Naive B cell (primary cell): ENCODE results near the gene GSK3A. TPM values are rescaled to one million over a fixed set of nuclear protein-coding genes. Genes with fewer than 3 reads are reported as not detected.
A peak's percentile ranks its signal among the peaks of the same experiment; 100 is the strongest.
"Not testable (repeated sequence)": the region's sequence is repeated elsewhere in the genome, so short reads cannot be mapped to it uniquely, and the experiment has no call there.

Experiments used
- ATAC-seq, 2 donors: fragments of 150-1000 bp; cut with Tn5 transposase; 2 replicates each; pipeline ENCODE4 v1.10.0; 2021; ENCODE audit warnings: low read depth in 2 of 2, mild to moderate bottlenecking in 2 of 2, moderate library complexity in 2 of 2
- DNase-seq: peaks from one replicate; pipeline ENCODE4 v3.0.0; 2022
- H3K27ac Mint-ChIP-seq, 6 donors: one replicate each; pipeline ENCODE4 v1.8.0; 2020 to 2022; ENCODE audit warnings: mild to moderate bottlenecking in 6 of 6, mixed read lengths in 6 of 6, moderate library complexity in 5 of 6, inconsistent platforms in 2 of 6
- H3K27me3 Mint-ChIP-seq, 3 donors: one replicate each; pipeline ENCODE4 v1.8.0; 2021 to 2022; ENCODE audit warnings: mixed read lengths in 3 of 3, mild to moderate bottlenecking in 1 of 3
- H3K36me3 Mint-ChIP-seq, 2 donors: one replicate each; pipeline ENCODE4 v1.8.0; 2020 to 2022; ENCODE audit warnings: mixed read lengths in 2 of 2, inconsistent platforms in 1 of 2, mild to moderate bottlenecking in 1 of 2
- H3K4me1 Mint-ChIP-seq, 3 donors: one replicate each; pipeline ENCODE4 v1.8.0; 2020 to 2022; ENCODE audit warnings: mixed read lengths in 3 of 3, inconsistent platforms in 1 of 3, mild to moderate bottlenecking in 1 of 3, moderate library complexity in 1 of 3
- H3K4me3 Mint-ChIP-seq, 8 donors: one replicate each; pipeline ENCODE4 v1.8.0; 2020 to 2022; ENCODE audit warnings: mild to moderate bottlenecking in 8 of 8, mixed read lengths in 8 of 8, moderate library complexity in 8 of 8, inconsistent platforms in 2 of 8
- H3K9me3 Mint-ChIP-seq, 7 donors: one replicate each; pipeline ENCODE4 v1.8.0; 2020 to 2022; ENCODE audit warnings: mixed read lengths in 7 of 7, mild to moderate bottlenecking in 5 of 7, inconsistent platforms in 2 of 7, moderate library complexity in 1 of 7
- polyA plus RNA-seq, 6 donors: library from polyadenylated mRNA; unstranded; fragments of 300-500 nt; fragmentation: Illumina TruSeq; gene quantifications; one replicate each; pipeline ENCODE4 v1.2.3, GENCODE V29; 2021; ENCODE audit warnings: low read depth in 6 of 6

The GSK3A gene
- polyA plus RNA-seq, 6 donors from 2014 or later, result 11.7 to 30.9 (median 18.3) TPM

DNA sequence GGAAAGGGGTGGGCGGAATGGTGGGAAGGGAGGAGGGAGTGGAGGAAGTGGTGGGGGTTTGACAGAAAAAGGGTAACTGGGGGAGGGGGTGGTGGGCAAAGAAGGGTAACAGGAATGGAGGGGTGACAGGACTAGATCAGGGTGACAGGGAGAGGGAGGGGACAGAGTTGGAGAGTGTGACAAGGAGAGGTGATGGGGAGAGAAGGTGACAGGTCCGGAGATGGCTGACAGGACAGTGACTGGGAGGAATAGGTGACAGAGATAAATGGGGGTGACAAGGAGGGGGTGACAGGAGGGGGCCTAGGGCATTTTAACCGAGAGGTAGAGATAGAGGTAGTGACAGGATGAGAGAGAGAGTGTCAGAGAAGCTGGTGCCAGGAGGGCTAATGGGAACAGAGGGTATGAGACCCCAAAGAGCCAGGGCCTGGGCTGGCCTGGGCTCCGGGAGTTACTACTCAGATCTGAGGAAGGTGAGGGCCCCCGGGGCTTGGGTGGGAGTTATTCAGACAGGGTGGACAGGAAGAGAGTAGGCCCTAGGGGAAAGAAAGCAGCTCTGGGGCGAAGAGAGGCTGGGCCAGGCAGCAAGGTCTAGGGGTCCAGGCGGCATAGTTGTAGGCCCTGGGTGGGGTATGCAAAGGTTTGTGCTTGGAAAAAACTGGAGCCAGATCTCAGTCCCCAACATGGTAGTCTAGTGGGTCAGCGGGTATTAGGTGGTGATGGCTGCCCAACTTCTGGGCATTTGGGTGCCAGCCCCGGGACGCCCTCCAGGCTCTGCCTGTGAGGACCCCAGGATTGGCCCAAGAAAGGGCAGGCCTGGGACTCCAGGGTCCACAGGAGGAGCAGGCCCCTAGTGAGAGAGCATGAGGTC is 27.3 kb upstream of the GSK3A start:
- ATAC-seq, result no peak
- Mint-ChIP-seq H3K9me3 (no peaks in the 10 kb centered on the region), H3K4me3 (peak overlapping the region in 4 of 8 donors; percentile 90 to 95 (median 92)), H3K27ac (peak overlapping the region in 5 of 6 donors; percentile 96 to 98 (median 97)), H3K27me3 (no peaks in the 10 kb centered on the region), H3K36me3 (no peaks in the 10 kb centered on the region), H3K4me1 (peaks cover 14 to 21% (median 15%) of the 10 kb centered on the region in 3 donors)
- no peak for DNase-seq

DNA sequence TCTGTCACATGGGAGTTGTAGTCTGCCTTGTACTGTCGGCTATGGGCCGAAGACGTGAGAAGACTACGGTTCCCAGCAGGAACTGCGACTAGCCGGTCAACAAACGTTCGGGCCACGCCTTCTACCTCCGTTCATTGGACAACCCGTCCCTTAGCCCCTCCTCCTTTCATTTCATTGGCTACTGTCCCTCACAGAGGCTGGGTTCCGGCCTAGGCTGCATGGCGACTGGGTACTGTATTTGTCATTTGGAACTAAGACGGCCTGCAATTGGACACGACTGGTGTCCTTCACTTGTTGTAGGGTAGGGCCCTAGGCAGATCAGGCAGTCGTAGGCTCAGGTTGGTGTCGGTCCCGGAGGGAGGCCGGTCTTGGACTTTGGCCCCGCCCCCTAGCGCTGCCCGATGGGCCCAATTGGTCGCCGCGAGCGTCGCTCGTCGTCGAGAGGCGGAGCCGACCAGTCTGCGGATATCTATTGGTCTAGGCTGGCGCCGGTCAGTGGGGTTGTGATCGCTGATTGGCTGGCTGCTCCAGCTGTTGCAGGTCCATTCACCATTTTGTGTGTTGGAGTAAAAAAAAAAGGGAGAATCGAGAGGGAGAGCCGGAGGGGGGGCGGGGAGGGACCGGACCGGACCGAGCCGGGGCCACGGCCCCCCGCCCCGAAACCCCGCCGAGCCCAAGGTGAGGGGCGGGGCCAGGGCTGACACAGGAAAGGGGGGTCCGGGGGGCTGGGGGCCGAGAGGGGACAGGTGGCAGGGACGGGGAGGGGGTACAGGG is 26.5 kb upstream of the GSK3A start, which contains the start of gene CIC:
Gene CIC, plus strand, starts transcription at position 549 of the 774 bp plus-strand sequence. CDS start 2,532 bp downstream, outside the sequence.
- Mint-ChIP-seq H3K27me3 (no peaks in the 10 kb centered on the region), H3K36me3 (no peaks in the 10 kb centered on the region), H3K27ac (peak within 1 kb of the TSS in 5 of 6 donors; percentile 96 to 98 (median 97)), H3K9me3 (no peaks in the 10 kb centered on the region), H3K4me3 (peak within 1 kb of the TSS in 4 of 8 donors; percentile 90 to 95 (median 92)), H3K4me1 (peaks cover 8 to 21% (median 14%) of the 10 kb centered on the region in 3 donors)
- ATAC-seq, result peak; percentile 72 to 79
- peak; percentile 99 for DNase-seq

DNA sequence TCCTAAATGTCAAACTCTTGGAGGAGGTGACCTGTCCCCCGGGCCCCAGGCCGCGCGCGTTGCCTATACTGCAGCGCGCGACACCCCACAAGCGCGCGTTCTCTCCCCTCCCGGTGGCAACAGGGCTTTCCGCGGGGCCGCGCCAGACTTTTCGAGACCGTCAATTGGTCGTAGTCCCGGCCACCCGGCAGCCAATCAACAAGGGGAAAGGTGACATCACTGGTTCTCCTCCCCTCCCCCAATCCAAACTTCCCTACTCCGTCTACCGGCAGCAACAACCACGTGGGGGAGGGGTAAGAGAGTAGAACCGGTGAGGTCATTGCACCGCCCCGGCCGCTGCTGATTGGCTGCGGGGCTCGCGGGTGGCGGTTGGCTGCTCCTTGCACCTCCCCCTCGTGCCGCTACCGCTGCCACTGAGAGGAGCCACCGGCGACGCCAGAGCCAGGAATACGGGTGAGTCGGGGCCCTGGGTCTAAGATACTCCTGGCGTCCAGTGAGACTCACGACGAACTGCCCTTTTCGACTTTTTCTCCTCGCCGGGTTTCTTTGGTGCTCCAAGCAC is 25.8 kb upstream of the GSK3A start:
- peak; percentile 59 to 64 for ATAC-seq
- no peak overlapping the region for H3K27ac Mint-ChIP-seq
- peak; percentile 100 for DNase-seq
- no peaks in the 10 kb centered on the region for H3K9me3 Mint-ChIP-seq
- no peak overlapping the region for H3K4me3 Mint-ChIP-seq
- H3K36me3 Mint-ChIP-seq, result no peaks in the 10 kb centered on the region
- peaks cover 8 to 21% (median 14%) of the 10 kb centered on the region in 3 donors for H3K4me1 Mint-ChIP-seq
- H3K27me3 Mint-ChIP-seq, result no peaks in the 10 kb centered on the region

DNA sequence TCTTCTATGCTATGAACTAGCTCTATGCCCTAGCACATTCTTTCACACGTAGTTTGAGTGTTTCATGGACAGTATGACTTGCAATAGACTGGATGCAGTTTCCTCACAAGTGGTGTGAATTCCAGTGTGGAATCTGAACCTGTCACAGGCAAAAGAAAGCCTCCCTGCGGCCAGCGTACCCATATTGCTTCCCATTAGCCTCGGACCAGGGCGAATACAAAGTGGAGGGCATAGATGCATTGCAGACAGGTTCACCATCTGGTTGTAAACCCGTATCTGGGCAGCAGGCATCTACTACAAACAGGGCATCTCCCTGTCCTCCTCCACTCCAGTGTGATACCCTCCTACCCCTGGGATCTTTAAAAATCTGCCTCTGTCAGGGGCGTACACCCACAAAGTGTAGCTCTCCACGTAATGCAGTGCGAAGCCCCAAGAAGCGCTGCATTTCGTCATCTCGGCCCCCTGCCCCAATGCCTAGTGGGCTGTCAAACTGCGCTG is 25.3 kb upstream of the GSK3A start:
- no peak for ATAC-seq
- H3K27ac Mint-ChIP-seq, result no peak overlapping the region
- H3K27me3 Mint-ChIP-seq, result no peaks in the 10 kb centered on the region
- no peak overlapping the region for H3K4me3 Mint-ChIP-seq
- peaks cover 8 to 21% (median 14%) of the 10 kb centered on the region in 3 donors for H3K4me1 Mint-ChIP-seq
- H3K36me3 Mint-ChIP-seq, result no peaks in the 10 kb centered on the region
- no peaks in the 10 kb centered on the region for H3K9me3 Mint-ChIP-seq
- DNase-seq, result no peak

DNA sequence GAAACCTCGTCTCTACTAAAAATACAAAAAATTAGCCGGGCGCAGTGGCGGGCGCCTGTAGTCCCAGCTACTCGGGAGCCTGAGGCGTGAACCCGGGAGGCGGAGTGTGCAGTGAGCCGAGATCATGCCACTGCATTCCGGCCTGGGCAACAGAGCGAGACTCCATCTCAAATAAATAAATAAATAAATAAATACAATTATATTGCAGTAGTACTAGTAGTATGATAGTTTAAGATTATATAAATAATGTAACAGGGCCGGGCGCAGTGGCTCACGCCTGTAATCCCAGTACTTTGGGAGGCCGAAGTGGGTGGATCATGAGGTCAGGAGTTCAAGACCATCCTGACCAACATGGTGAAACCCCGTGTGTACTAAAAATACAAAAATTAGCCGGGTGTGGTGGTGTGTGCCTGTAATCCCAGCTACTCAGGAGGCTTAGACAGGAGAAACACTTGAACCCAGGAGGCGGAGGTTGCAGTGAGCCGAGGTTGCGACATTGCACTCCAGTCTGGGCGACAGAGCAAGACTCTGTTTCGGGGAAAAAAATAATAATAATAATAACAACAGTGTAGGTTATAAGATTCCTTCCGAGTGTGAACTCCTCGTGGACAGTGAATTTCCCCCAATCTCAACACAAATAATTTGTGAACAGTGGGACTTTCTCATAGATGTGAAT is 24.7 kb upstream of the GSK3A start:
- peak overlapping the region in 1 of 8 donors; percentile 44 for H3K4me3 Mint-ChIP-seq
- ATAC-seq, result not testable (repeated sequence)

DNA sequence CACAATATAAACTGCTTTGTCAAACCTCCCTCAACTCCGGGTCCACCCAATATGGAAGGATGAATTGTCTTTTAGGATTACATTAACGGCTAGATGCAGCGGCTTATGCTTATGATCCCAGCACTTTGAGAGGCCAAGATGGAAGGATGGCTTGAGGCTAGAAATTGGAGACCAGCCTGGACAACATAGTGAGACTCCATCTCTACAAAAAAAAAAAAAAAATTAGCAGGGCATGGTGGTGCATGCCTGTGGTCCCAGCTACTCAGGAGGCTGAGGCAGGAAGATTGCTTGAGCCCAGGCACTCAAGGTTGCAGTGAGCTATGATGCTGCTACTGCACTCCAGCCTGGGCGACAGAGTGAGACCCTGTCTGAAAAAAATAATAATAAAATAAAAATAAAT is 23.7 kb upstream of the GSK3A start:
- not testable (repeated sequence) for H3K27me3 Mint-ChIP-seq, DNase-seq, ATAC-seq, H3K9me3 Mint-ChIP-seq, H3K36me3 Mint-ChIP-seq
- peak overlapping the region in 2 of 6 donors; percentile 21 to 22 for H3K27ac Mint-ChIP-seq
- peaks cover under 1 to 21% (median 8%) of the 10 kb centered on the region in 3 donors for H3K4me1 Mint-ChIP-seq
- H3K4me3 Mint-ChIP-seq, result peak overlapping the region in 2 of 8 donors; percentile 3 to 4

More for the DNA sequence above, 24.7 kb upstream of the GSK3A start:
- H3K9me3 Mint-ChIP-seq, H3K27me3 Mint-ChIP-seq, H3K36me3 Mint-ChIP-seq, DNase-seq, H3K27ac Mint-ChIP-seq: not testable (repeated sequence)
- H3K4me1 Mint-ChIP-seq, result peaks cover 8 to 23% (median 14%) of the 10 kb centered on the region in 3 donors

DNA sequence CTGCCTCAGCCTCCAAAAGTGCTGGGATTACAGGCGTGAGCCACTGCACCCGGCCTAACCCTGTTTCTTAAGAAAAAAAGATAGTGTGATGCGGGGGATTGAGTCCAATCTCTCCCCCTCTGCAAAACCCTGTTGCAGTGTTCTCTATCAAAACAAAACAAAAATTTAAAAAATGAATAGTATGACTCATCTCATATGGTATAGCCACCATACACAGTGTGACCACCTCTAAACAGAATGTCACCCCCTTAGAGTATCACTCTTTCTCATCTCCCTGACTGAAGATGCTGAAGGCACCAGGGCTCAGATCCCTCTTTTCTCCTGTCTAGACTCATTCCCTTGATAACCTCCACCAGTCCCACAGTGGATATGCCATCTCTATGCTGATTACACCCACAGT is 19.4 kb upstream of the GSK3A start:
- Mint-ChIP-seq H3K4me1 (peaks cover 0 to 5% (median 0%) of the 10 kb centered on the region in 3 donors), H3K36me3 (no peaks in the 10 kb centered on the region), H3K4me3 (peak overlapping the region in 1 of 8 donors; percentile 10), H3K27me3 (no peaks in the 10 kb centered on the region), H3K27ac (no peak overlapping the region), H3K9me3 (no peaks in the 10 kb centered on the region)
- ATAC-seq (no peak), DNase-seq (no peak)

DNA sequence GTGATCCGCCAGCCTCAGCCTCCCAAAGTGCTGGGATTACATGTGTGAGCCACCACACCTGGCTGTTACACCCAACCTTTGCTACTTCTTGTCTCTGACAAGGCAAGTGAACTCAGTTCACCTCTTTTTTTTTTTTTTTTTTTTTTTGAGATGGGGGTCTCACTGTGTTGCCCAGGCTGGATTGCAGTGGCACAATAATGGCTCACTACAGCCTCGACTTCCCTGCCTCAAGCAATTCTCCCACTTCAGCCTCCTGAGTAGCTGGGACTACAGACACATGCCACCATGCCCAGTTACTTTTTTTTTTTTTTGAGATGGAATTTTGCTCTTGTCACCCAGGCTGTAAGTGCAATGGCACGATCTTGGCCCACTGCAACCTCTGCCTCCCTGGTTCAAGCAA is 15.4 kb upstream of the GSK3A start:
- ATAC-seq, DNase-seq, H3K36me3 Mint-ChIP-seq, H3K27me3 Mint-ChIP-seq, H3K9me3 Mint-ChIP-seq: not testable (repeated sequence)
- peaks cover 10 to 17% (median 14%) of the 10 kb centered on the region in 3 donors for H3K4me1 Mint-ChIP-seq
- H3K4me3 Mint-ChIP-seq, result peak overlapping the region in 2 of 8 donors; percentile 32 to 36
- peak overlapping the region in 1 of 6 donors; percentile 62 for H3K27ac Mint-ChIP-seq

DNA sequence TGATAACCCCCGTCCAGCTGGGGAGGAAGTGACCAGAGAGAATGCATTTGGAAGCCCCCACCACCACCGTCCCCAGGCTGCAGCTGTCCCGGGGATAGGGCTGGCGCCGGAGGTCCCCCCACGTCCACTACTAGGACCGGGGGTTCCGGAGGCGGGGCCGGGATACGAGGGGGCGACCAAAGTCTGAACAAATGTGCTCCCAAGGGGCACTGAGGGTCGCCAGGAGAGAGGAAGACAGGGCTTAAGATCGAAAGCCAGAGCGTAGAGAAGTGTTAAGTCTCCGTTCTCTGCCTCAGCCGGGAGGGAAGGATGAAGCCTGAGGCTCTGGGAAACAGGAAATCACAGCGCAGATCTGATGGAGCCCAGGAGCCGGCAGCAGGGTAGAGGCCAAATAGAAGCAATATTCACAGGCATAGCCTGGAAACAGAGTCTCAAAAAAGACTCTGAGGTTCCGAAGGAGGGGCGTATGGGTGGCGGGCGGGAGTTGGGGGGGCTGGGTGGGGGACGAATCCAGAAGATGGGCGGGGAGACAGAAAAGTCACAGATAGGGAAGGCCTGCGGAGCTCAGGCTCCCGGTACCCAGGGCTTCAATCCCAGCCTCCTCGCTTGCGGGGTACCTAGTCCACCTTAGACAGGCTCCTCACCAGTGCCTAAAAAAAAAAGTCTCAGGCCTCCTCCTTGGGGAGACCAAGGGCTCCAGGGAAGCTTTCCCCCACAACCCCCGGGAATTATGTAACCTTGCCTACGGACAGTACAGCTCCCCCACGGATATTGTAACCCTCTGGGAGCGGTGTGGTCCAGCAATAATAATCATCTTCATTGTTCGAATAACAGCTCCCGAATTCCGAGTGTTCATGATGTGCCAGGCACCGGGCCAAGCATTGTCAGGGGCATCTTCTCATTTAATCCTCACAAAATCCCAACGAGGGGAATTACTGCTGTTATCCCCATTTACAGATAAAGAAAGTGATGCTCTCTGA is 13.7 kb upstream of the GSK3A start:
- H3K27ac Mint-ChIP-seq, result peak overlapping the region; percentile 26 to 96 (median 50)
- peaks cover 23 to 29% (median 26%) of the 10 kb centered on the region in 3 donors for H3K4me1 Mint-ChIP-seq
- no peaks in the 10 kb centered on the region for H3K36me3 Mint-ChIP-seq
- no peaks in the 10 kb centered on the region for H3K27me3 Mint-ChIP-seq
- DNase-seq (no peak), ATAC-seq (no peak)
- H3K9me3 Mint-ChIP-seq, result no peaks in the 10 kb centered on the region
- peak overlapping the region; percentile 48 to 95 (median 86) for H3K4me3 Mint-ChIP-seq

DNA sequence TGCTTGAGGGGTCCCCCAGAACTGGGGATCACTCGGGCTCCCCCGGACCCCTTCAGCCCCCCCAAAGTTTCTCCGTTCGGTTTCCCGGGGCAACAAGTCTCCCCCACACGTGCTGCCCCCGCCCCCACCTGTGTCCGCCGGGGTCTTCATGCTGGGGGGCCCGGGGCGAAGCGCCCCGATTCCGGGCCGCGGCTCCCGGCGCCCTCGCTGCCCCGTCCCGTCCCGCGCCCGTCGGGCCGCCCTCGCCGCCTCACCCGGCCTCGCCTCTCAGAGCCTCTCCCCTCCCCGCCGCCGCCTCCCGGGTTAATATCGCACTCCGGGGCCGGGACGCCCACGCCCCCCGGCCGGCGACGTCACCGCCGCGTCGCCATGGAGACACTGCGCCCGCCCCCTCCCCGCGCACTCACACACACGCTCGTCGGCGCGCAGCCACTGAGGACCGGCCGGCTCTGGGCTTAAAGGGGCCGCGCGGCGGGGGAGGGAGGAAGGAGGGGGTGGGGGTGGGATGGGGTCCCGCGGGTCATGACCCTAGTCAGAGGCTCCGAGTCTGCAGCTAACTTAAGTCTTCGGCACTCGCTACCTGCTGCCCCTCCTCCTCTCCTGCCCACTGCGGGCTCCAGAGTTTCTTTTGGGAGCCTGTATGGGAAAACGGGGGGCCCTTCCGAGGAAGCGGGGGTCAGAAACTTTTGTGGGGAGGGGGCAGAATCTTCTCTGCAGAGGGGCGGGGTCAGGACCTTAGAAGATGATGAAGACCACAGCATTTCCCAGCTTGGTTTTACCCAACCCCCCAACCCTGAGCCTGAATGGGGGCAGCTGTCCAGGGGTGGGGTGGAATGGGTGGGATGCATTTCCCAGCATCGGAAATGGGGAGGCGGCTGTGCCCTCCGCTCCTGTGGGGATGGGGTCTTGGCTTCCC is 12.7 kb upstream of the GSK3A start, which contains the start of gene ERF:
Gene ERF, minus strand, starts transcription at position 279 of the 916 bp plus-strand sequence. Its CDS starts 129 bp downstream, at position 150.
- peak; percentile 79 to 82 for ATAC-seq
- Mint-ChIP-seq H3K4me1 (peaks cover 23 to 33% (median 29%) of the 10 kb centered on the region in 3 donors), H3K27ac (peak within 1 kb of the TSS; percentile 70 to 96 (median 90)), H3K9me3 (no peaks in the 10 kb centered on the region), H3K36me3 (no peaks in the 10 kb centered on the region), H3K4me3 (peak within 1 kb of the TSS; percentile 48 to 95 (median 86)), H3K27me3 (no peaks in the 10 kb centered on the region)
- peak; percentile 94 for DNase-seq
